Uterus (tissue), 2 donors: ENCODE measurements around the gene AQP1.

Experiments
- POLR2A ChIP-seq, 2 donors: fragments of 450-650 bp; IDR thresholded peaks; one replicate each; pipeline ENCODE4 v1.6.1; 2016; ENCODE audit warnings: antibody characterized with exemption in 2 of 2, mild to moderate bottlenecking in 1 of 2, moderate library complexity in 1 of 2
- TF ChIP-seq, protein P1 (sequence below), 4 experiments: fragments of 200-600 bp in 2 of 4; fragments of 450-650 bp in 2 of 4; sonication (generic) in 2 of 4; IDR thresholded peaks; one replicate each; pipeline ENCODE4 v1.5.1; 2016 to 2019; ENCODE audit warnings: antibody characterized with exemption in 4 of 4, mild to moderate bottlenecking in 2 of 4, moderate library complexity in 1 of 4

DNA sequence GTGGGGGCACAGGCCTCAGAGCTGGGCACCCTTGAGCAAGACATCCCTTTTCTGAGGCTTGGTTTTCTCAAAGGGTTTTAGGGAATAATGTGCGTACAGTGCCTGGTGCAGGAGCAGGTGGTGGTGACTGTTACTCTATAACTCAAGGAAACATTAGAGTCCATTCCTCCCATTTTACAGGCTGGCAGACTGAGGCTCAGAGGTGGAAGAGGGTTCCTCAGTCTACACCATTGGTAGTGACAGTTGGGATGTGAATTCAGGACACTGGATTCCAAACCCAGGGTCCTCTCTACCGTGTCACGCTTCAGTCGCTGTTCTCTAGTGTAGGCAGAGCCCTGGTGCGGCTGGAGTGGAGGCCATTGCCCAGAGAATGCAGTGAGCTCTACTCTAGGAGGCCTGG is 40.0 kb upstream of the AQP1 start:
- TF ChIP-seq, protein P1, sequence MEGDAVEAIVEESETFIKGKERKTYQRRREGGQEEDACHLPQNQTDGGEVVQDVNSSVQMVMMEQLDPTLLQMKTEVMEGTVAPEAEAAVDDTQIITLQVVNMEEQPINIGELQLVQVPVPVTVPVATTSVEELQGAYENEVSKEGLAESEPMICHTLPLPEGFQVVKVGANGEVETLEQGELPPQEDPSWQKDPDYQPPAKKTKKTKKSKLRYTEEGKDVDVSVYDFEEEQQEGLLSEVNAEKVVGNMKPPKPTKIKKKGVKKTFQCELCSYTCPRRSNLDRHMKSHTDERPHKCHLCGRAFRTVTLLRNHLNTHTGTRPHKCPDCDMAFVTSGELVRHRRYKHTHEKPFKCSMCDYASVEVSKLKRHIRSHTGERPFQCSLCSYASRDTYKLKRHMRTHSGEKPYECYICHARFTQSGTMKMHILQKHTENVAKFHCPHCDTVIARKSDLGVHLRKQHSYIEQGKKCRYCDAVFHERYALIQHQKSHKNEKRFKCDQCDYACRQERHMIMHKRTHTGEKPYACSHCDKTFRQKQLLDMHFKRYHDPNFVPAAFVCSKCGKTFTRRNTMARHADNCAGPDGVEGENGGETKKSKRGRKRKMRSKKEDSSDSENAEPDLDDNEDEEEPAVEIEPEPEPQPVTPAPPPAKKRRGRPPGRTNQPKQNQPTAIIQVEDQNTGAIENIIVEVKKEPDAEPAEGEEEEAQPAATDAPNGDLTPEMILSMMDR (IDR thresholded peaks at IDR 0.05), result no peak
- no peak for TF ChIP-seq POLR2A (IDR thresholded peaks at IDR 0.05)
